GM20431 (cell line): Measurements from ENCODE around the gene CTPS1.

Experiments used
- in situ Hi-C: fragments of 300-500 bp; cut with MseI, MboI; formaldehyde crosslinking; loops from one replicate; pipeline ENCODE4 v1.15.0; 2020; ENCODE audit warnings: low sequenced_read_pairs; ENCODE audit not compliant: unreplicated experiment

The CTPS1 gene

GRCh38 chr1:40987439-40988276 is 8.2 kb downstream of the CTPS1 start:
- in situ Hi-C loops = no loop called here

- in situ Hi-C loops = no loop called here
Observed at GRCh38 chr1:40988280-40988679, 8.8 kb downstream of the CTPS1 start.

- in situ Hi-C loops = no loop called here
Observed at GRCh38 chr1:40989066-40989465, 9.6 kb downstream of the CTPS1 start.

GRCh38 chr1:40997096-40997495 is 17.6 kb downstream of the CTPS1 start:
- in situ Hi-C loops = no loop called here

GRCh38 chr1:40998668-40999067 is 19.2 kb downstream of the CTPS1 start:
- in situ Hi-C loops = no loop called here

- in situ Hi-C loops = loop anchor here (25.0 kb wide), 1 partner anchor 234 kb away; the partner anchor contains the start of gene SCMH1
Observed at GRCh38 chr1:41003127-41003639, 23.7 kb downstream of the CTPS1 start.

- in situ Hi-C loops = loop anchor here (25.0 kb wide), 1 partner anchor 234 kb away; the partner anchor contains the start of gene SCMH1
Observed at GRCh38 chr1:41003640-41004220, 24.2 kb downstream of the CTPS1 start.

GRCh38 chr1:41005876-41006275 is 26.4 kb downstream of the CTPS1 start:
- in situ Hi-C loops = loop anchor here (25.0 kb wide), 1 partner anchor 231 kb away; the partner anchor contains the start of gene SCMH1

- in situ Hi-C loops = loop anchor here (25.0 kb wide), 1 partner anchor 230 kb away; the partner anchor contains the start of gene SCMH1
Observed at GRCh38 chr1:41006942-41007865, 27.7 kb downstream of the CTPS1 start.

GRCh38 chr1:41009466-41009865 is 30.0 kb downstream of the CTPS1 start:
- in situ Hi-C loops = loop anchor here (25.0 kb wide), 1 partner anchor 228 kb away; the partner anchor contains the start of gene SCMH1

GRCh38 chr1:41010345-41010744 is 30.8 kb downstream of the CTPS1 start:
- in situ Hi-C loops = loop anchor here (25.0 kb wide), 1 partner anchor 227 kb away; the partner anchor contains the start of gene SCMH1

GRCh38 chr1:41013024-41013423 is 33.5 kb downstream of the CTPS1 start:
- in situ Hi-C loops = loop anchor here (25.0 kb wide), 1 partner anchor 224 kb away; the partner anchor contains the start of gene SCMH1

GRCh38 chr1:41013796-41014195 is 34.3 kb downstream of the CTPS1 start:
- in situ Hi-C loops = loop anchor here (25.0 kb wide), 1 partner anchor 224 kb away; the partner anchor contains the start of gene SCMH1

GRCh38 chr1:41014871-41015270 is 35.4 kb downstream of the CTPS1 start:
- in situ Hi-C loops = loop anchor here (25.0 kb wide), 1 partner anchor 222 kb away; the partner anchor contains the start of gene SCMH1

- in situ Hi-C loops = loop anchor here (25.0 kb wide), 1 partner anchor 222 kb away; the partner anchor contains the start of gene SCMH1
Observed at GRCh38 chr1:41015281-41015896, 35.9 kb downstream of the CTPS1 start.

GRCh38 chr1:41015897-41016470 is 36.5 kb downstream of the CTPS1 start:
- in situ Hi-C loops = loop anchor here (25.0 kb wide), 1 partner anchor 221 kb away; the partner anchor contains the start of gene SCMH1

GRCh38 chr1:41017141-41018017 is 37.9 kb downstream of the CTPS1 start:
- in situ Hi-C loops = loop anchor here (25.0 kb wide), 1 partner anchor 220 kb away; the partner anchor contains the start of gene SCMH1

- in situ Hi-C loops = loop anchor here (25.0 kb wide), 1 partner anchor 219 kb away; the partner anchor contains the start of gene SCMH1
Observed at GRCh38 chr1:41018018-41018410, 38.5 kb downstream of the CTPS1 start.
